22Rv1 (cell line): ENCODE data around the gene SPINT1.

Experiments
- H3K27ac ChIP-seq: fragments of 450-650 bp; 2 replicates; pipeline ENCODE4 v1.5.1; 2017
- ZFX ChIP-seq: fragments of 450-650 bp; IDR thresholded peaks from 2 replicates; pipeline ENCODE4 v1.6.1; 2017; ENCODE audit warnings: antibody characterized with exemption, borderline replicate concordance
- TF ChIP-seq, protein P1 (sequence below): fragments of 450-650 bp; IDR thresholded peaks from 2 replicates; pipeline ENCODE4 v1.5.1; 2017; ENCODE audit warnings: mild to moderate bottlenecking

The SPINT1 gene

GRCh38 chr15:40906991-40907802 is 63.3 kb downstream of the SPINT1 start:
- H3K27ac ChIP-seq: peak overlapping the region; percentile 37; the same call in 1 of the 2 replicates
- TF ChIP-seq, protein P1, sequence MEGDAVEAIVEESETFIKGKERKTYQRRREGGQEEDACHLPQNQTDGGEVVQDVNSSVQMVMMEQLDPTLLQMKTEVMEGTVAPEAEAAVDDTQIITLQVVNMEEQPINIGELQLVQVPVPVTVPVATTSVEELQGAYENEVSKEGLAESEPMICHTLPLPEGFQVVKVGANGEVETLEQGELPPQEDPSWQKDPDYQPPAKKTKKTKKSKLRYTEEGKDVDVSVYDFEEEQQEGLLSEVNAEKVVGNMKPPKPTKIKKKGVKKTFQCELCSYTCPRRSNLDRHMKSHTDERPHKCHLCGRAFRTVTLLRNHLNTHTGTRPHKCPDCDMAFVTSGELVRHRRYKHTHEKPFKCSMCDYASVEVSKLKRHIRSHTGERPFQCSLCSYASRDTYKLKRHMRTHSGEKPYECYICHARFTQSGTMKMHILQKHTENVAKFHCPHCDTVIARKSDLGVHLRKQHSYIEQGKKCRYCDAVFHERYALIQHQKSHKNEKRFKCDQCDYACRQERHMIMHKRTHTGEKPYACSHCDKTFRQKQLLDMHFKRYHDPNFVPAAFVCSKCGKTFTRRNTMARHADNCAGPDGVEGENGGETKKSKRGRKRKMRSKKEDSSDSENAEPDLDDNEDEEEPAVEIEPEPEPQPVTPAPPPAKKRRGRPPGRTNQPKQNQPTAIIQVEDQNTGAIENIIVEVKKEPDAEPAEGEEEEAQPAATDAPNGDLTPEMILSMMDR: no peak
- no peak for TF ChIP-seq ZFX
